Measurements from ENCODE around the gene TRPM3. TPM values are rescaled to one million over a fixed set of nuclear protein-coding genes. Genes with fewer than 3 reads are reported as not detected.

TRPM3 gene
- total and polyA plus RNA-seq, 9 of the 15 experiments (the other 6 are each of a cell fraction or from before 2014, with no cell fraction given), result 0.04 TPM; not detected in 8

- intact Hi-C loops (cut with micrococcal nuclease) (no loop called here), in situ Hi-C loops (cut with MboI) (no loop called here)
- H3K9ac ChIP-seq (ENCODE audit: insufficient read depth in 1 of 2, low read depth in 2 of 2, low read length in 2 of 2), result no peak overlapping the region
- no peak overlapping the region for H3K27ac ChIP-seq (ENCODE audit: extremely low read depth, low read depth, low read length)
- H4K20me1 ChIP-seq (replicated peaks; ENCODE audit: control insufficient read depth, insufficient read depth, low read length), result no peaks in the 10 kb centered on the region
- 11% methylated on average over 2 of the region's 2 CpGs for WGBS (ENCODE audit: insufficient coverage, low coverage, missing lambda C conversion rate)
- no peak overlapping the region for H3K4me2 ChIP-seq (ENCODE audit: insufficient read depth, low read length)
- H3K27me3 ChIP-seq (ENCODE audit: control insufficient read depth in 2 of 2, insufficient read depth in 2 of 2, low read length in 2 of 2), result no peaks in the 10 kb centered on the region
- H3K4me1 ChIP-seq (replicated peaks in 1 of 2; ENCODE audit: control insufficient read depth in 2 of 2, insufficient read depth in 2 of 2, low read length in 2 of 2), result no peaks in the 10 kb centered on the region
- no peak for FAIRE-seq
- no peak for ATAC-seq
- no peaks in the 10 kb centered on the region for H3K9me3 ChIP-seq (replicated peaks; ENCODE audit: control insufficient read depth, insufficient read depth, low read depth, low read length)
- CTCF ChIA-PET (ENCODE audit: low intra/inter-chr PET ratio), result no interaction called here
- no peaks in the 10 kb centered on the region for H3K79me2 ChIP-seq (ENCODE audit: control insufficient read depth, insufficient read depth, low read length)
- H2AFZ ChIP-seq (ENCODE audit: low read depth, low read length), result no peak overlapping the region
- DNase-seq (ENCODE audit: extremely low read depth in 1 of 4, low spot score in 3 of 4), result no peak
- H3K9me1 ChIP-seq (ENCODE audit: control insufficient read depth, insufficient read depth, low read length), result no peaks in the 10 kb centered on the region
- TF ChIP-seq ID3 (CRISPR knock-in tag; IDR thresholded peaks at IDR 0.05), result no peak
- TF ChIP-seq ID3 (tag; IDR thresholded peaks at IDR 0.05), result no peak
- TF ChIP-seq ZNF316 (IDR thresholded peaks at IDR 0.05), result peak; percentile 69
- 0 out of 2 replicates have a peak, but pooled peaks have one; percentile 23 for TF ChIP-seq MAFK (IDR thresholded peaks at IDR 0.05; ENCODE audit: low read length)
- no peak for TF ChIP-seq CBX8 (IDR thresholded peaks at IDR 0.05; ENCODE audit: borderline replicate concordance, extremely low read depth, low read depth, low read length, poor library complexity, severe bottlenecking)
- TF ChIP-seq TSHZ1 (CRISPR knock-in tag; IDR thresholded peaks at IDR 0.05), result no peak
- TF ChIP-seq ZBTB7A (IDR thresholded peaks at IDR 0.05; ENCODE audit: borderline replicate concordance, control insufficient read depth, low read depth, low read length), result no peak
- no peak for TF ChIP-seq ZNF253 (CRISPR knock-in tag; conservative IDR thresholded peaks at IDR 0.05)
- TF ChIP-seq PRMT5 (CRISPR knock-in tag; IDR thresholded peaks at IDR 0.05), result no peak
- TF ChIP-seq CBX5 (IDR thresholded peaks at IDR 0.05; ENCODE audit: borderline replicate concordance, low read depth), result no peak
- no peak for TF ChIP-seq STAT5B (CRISPR knock-in tag; IDR thresholded peaks at IDR 0.05)
- TF ChIP-seq ZEB2 (IDR thresholded peaks at IDR 0.05), result no peak
- no peak for TF ChIP-seq ZFP1 (CRISPR knock-in tag; IDR thresholded peaks at IDR 0.05)
- TF ChIP-seq MAFF (IDR thresholded peaks at IDR 0.05; ENCODE audit: low read length), result peak; percentile 52; the same call in 1 of the 2 replicates
- peak; percentile 56; the same call in 1 of the 2 replicates for TF ChIP-seq C11orf30 (IDR thresholded peaks at IDR 0.05; ENCODE audit: low read depth)
- no peak for TF ChIP-seq NFATC3 (IDR thresholded peaks at IDR 0.05)
- TF ChIP-seq TOE1 (IDR thresholded peaks at IDR 0.05; ENCODE audit: borderline replicate concordance), result no peak
- TF ChIP-seq TOE1 (CRISPR knock-in tag; IDR thresholded peaks at IDR 0.05; ENCODE audit: borderline replicate concordance, low read depth), result no peak
- TF ChIP-seq CHD4 (IDR thresholded peaks at IDR 0.05; ENCODE audit: insufficient read depth, insufficient replicate concordance, low read depth, low read length, poor library complexity, severe bottlenecking), result no peak
- H3K4me3 ChIP-seq, result no peak overlapping the region
- no peaks in the 10 kb centered on the region for H3K36me3 ChIP-seq (ENCODE audit: control insufficient read depth, insufficient read depth, low read length)
- POLR2A ChIA-PET, result no interaction called here
- no TSS peak for BruUV-seq (replicated peaks)
Observed at GRCh38 chr9:70986984-70987383, 134.4 kb downstream of the TRPM3 start.

Measured in K562 (cell line).